Erythroblast (primary cell): ENCODE data around the gene ACP4.

ENCODE experiments used
- GATA1 ChIP-seq: IDR thresholded peaks from 2 replicates; pipeline ENCODE4 v1.6.1; 2011; ENCODE audit warnings: low read depth, mild to moderate bottlenecking, control low read depth, low read length, moderate library complexity
- POLR2A ChIP-seq: IDR thresholded peaks from 2 replicates; pipeline ENCODE4 v1.6.1; 2011; ENCODE audit warnings: mild to moderate bottlenecking, low read length

- no peak for TF ChIP-seq POLR2A
- no peak for TF ChIP-seq GATA1
Observed at GRCh38 chr19:50815439-50815838, 25.2 kb downstream of the ACP4 start.
